ENCODE data around the gene GAS2L1. TPM values are rescaled to one million over a fixed set of nuclear protein-coding genes. Genes with fewer than 3 reads are reported as not detected.

Gene GAS2L1
- total RNA-seq, 1 donor from 2014 or later: not detected

DNA sequence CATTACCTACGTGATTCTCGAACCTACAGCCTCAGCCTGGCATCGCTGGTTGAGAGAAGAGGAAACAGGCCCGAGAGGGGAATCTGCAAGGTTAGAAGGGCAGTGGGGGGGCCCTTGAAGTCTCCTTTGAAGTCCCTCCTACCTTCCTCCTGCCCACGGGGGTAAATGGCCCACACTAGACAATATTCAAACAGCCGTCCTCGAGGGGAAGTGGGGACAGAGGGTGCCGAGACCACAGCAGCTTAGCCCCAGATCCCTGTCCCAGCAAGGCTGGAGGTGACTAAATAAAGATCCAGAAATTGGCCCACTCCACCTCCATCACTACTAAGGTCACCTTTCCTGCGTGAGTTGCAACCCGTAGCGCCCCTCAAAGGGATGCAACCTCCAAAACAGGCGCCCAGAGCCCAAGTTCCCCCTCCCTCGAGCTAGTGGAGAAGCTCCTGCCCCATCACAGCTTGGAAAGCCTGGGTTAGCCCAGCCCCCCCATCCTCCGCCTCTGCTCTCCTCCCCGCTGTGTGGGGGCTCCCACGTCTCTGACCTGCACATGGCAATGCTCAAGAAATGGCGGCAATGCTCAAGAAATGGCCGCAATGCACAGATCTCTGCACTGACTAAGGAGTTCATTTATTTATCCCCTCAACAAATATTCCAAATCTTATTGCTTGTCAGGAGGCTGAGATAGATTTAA is 9.8 kb downstream of the GAS2L1 start:
- H3K27me3 Mint-ChIP-seq: peaks cover 33% of the 10 kb centered on the region
- H3K9me3 Mint-ChIP-seq: no peaks in the 10 kb centered on the region
- no peak for ATAC-seq (ENCODE audit: low read depth)
- H3K36me3 Mint-ChIP-seq (ENCODE audit: low read depth): no peaks in the 10 kb centered on the region
- H3K4me1 Mint-ChIP-seq: peaks cover 23% of the 10 kb centered on the region
- CTCF ChIA-PET: no interaction called here
- DNase-seq: no peak
- no peak overlapping the region for H3K4me3 Mint-ChIP-seq
- TF ChIP-seq, protein P1, sequence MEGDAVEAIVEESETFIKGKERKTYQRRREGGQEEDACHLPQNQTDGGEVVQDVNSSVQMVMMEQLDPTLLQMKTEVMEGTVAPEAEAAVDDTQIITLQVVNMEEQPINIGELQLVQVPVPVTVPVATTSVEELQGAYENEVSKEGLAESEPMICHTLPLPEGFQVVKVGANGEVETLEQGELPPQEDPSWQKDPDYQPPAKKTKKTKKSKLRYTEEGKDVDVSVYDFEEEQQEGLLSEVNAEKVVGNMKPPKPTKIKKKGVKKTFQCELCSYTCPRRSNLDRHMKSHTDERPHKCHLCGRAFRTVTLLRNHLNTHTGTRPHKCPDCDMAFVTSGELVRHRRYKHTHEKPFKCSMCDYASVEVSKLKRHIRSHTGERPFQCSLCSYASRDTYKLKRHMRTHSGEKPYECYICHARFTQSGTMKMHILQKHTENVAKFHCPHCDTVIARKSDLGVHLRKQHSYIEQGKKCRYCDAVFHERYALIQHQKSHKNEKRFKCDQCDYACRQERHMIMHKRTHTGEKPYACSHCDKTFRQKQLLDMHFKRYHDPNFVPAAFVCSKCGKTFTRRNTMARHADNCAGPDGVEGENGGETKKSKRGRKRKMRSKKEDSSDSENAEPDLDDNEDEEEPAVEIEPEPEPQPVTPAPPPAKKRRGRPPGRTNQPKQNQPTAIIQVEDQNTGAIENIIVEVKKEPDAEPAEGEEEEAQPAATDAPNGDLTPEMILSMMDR (IDR thresholded peaks at IDR 0.05): no peak
- POLR2A ChIA-PET: interaction anchor here (0.5 kb wide), 1 partner anchor 54 kb away, joined by 3 read pairs; no protein-coding TSS in a partner anchor
- no peak overlapping the region for H3K27ac Mint-ChIP-seq
- intact Hi-C loops (cut with micrococcal nuclease): no loop called here

DNA sequence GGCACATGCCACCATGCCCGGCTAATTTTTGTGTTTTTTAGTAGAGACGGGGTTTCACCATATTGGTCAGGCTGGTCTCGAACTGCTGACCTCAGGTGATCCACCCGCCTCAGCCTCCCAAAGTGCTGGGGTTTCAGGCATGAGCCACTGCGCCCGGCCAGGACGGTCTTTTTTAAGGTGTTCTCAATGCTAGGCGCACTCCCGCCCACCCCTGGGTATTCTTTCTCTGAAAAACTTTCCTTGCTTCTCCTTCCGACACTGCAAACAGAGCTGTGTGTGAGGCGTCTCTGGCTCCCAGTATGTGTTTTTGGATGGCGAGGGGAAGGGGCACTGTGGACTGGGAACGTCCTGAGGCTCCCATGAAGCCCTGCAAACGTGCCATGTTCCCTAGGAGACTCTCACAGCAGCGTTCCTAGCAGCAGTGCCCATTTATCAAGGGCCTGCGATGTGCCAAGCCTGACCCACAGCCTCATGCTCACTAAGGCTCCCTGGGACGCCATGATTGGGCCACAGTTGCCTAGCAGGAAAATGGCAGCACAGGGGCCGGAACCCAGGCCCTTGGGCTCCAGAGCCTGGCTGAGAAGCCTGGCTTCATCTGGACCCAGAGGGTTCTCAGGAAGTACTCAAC is 11.5 kb downstream of the GAS2L1 start:
- peaks cover 22% of the 10 kb centered on the region for H3K27me3 Mint-ChIP-seq
- H3K36me3 Mint-ChIP-seq (ENCODE audit: low read depth): no peaks in the 10 kb centered on the region
- intact Hi-C loops (cut with micrococcal nuclease): no loop called here
- H3K9me3 Mint-ChIP-seq: no peaks in the 10 kb centered on the region
- H3K27ac Mint-ChIP-seq: no peak overlapping the region
- no peak for ATAC-seq (ENCODE audit: low read depth)
- no peak for DNase-seq
- CTCF ChIA-PET: no interaction called here
- H3K4me1 Mint-ChIP-seq: peaks cover 19% of the 10 kb centered on the region
- POLR2A ChIA-PET: no interaction called here
- H3K4me3 Mint-ChIP-seq: no peak overlapping the region
- TF ChIP-seq, protein P1 (IDR thresholded peaks at IDR 0.05): no peak

DNA sequence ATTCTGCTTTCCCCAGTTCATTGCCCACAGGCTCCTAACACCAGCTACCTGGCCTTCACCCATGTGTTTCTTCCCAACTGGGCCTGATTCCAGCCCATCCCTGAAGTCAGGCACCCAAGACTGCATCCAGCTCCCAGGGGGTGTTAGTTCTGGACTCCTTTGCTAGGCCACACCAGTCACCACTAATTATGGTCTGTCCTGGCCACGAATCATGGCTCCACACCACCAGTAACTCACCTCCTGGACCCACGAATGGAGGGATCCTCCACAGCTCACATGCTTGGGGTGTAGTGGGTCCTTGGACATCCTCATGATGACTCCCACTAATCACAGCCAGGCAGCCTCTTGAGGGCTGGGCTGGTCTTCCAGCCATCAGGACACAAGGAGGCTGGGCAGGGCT is 12.6 kb downstream of the GAS2L1 start:
- ChIA-PET POLR2A (no interaction called here), CTCF (no interaction called here)
- Mint-ChIP-seq H3K9me3 (no peaks in the 10 kb centered on the region), H3K27ac (no peak overlapping the region), H3K27me3 (peaks cover 12% of the 10 kb centered on the region), H3K4me1 (peaks cover 8% of the 10 kb centered on the region), H3K4me3 (no peak overlapping the region), H3K36me3 (ENCODE audit: low read depth) (no peaks in the 10 kb centered on the region)
- no peak for ATAC-seq (ENCODE audit: low read depth)
- DNase-seq: no peak
- intact Hi-C loops (cut with micrococcal nuclease): no loop called here
- TF ChIP-seq, protein P1 (IDR thresholded peaks at IDR 0.05): no peak

DNA sequence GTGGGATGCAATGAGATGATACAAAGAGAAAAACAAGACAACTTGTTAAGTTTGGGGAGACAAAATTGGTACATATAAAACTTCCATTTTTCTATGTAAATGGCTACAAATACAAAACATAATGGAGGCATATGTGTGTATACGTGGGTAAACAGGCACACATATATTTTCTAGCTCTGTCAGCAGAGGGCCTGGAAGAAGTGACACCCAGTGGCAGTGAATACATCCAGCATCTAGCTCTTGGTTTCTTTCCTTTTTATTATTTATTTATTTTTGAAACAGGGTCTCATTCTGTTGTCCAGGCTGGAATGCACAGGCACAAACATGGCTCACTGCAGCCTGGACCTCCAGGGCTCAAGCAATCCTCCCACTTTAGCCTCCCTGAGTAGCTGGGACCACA is 14.1 kb downstream of the GAS2L1 start:
- no peaks in the 10 kb centered on the region for H3K4me1 Mint-ChIP-seq
- H3K27ac Mint-ChIP-seq: no peak overlapping the region
- intact Hi-C loops (cut with micrococcal nuclease): no loop called here
- no peak overlapping the region for H3K4me3 Mint-ChIP-seq
- ChIA-PET POLR2A (no interaction called here), CTCF (no interaction called here)
- DNase-seq (no peak), ATAC-seq (ENCODE audit: low read depth) (no peak)
- peaks cover 5% of the 10 kb centered on the region for H3K27me3 Mint-ChIP-seq
- TF ChIP-seq, protein P1 (IDR thresholded peaks at IDR 0.05): no peak
- no peaks in the 10 kb centered on the region for H3K36me3 Mint-ChIP-seq (ENCODE audit: low read depth)
- no peaks in the 10 kb centered on the region for H3K9me3 Mint-ChIP-seq

DNA sequence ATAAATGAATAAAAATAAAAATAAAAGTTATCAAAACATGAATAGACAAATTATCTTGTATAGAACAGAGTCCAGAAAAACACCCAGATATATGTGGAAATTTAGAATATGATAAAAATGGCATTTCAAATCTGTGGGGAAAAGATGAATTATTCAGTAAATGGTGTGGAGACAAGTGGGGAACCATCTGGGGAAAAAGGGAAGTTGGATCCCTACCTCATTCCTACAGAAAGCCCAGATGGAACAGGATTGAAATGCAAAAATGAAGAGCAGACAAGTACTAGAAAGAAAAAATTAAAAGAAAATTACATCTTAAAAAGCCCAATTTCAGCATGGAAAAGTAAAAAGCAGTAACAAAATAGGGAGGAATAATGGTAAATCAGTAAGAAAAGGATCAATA is 17.2 kb downstream of the GAS2L1 start:
- H3K4me1 Mint-ChIP-seq: no peaks in the 10 kb centered on the region
- POLR2A ChIA-PET: no interaction called here
- peaks cover 19% of the 10 kb centered on the region for H3K36me3 Mint-ChIP-seq (ENCODE audit: low read depth)
- CTCF ChIA-PET: no interaction called here
- ATAC-seq (ENCODE audit: low read depth) (no peak), DNase-seq (no peak)
- TF ChIP-seq, protein P1 (IDR thresholded peaks at IDR 0.05): no peak
- H3K9me3 Mint-ChIP-seq: no peaks in the 10 kb centered on the region
- no peak overlapping the region for H3K4me3 Mint-ChIP-seq
- no peaks in the 10 kb centered on the region for H3K27me3 Mint-ChIP-seq
- intact Hi-C loops (cut with micrococcal nuclease): no loop called here
- no peak overlapping the region for H3K27ac Mint-ChIP-seq

All from activated B cell treated with CpG ODN at 0.5 μM for 24 hours (primary cell).